Hepatocyte (in vitro differentiated cells): ENCODE results near the gene BIK. TPM values are rescaled to one million over a fixed set of nuclear protein-coding genes. Genes with fewer than 3 reads are reported as not detected.

Experiments
- DNase-seq: peaks from one replicate; pipeline ENCODE4 v3.0.0-alpha.2; 2016; ENCODE audit warnings: low spot score
- H2AFZ ChIP-seq: fragments of 200-600 bp; sonication (generic); 2 replicates; pipeline ENCODE4 v1.6.0; 2016; ENCODE audit warnings: antibody characterized with exemption, mild to moderate bottlenecking
- H3K27ac ChIP-seq: fragments of 200-600 bp; sonication (generic); 2 replicates; pipeline ENCODE4 v1.5.1; 2016; ENCODE audit warnings: mild to moderate bottlenecking
- H3K27me3 ChIP-seq: fragments of 200-600 bp; sonication (generic); 2 replicates; pipeline ENCODE4 v1.6.1; 2016
- H3K36me3 ChIP-seq: fragments of 200-600 bp; sonication (generic); replicated peaks from 2 replicates; pipeline ENCODE4 v1.5.1; 2016; ENCODE audit warnings: low read depth; ENCODE audit not compliant: insufficient read depth
- H3K4me1 ChIP-seq: fragments of 200-600 bp; sonication (generic); 2 replicates; pipeline ENCODE4 v1.5.1; 2016; ENCODE audit warnings: mild to moderate bottlenecking, moderate library complexity; ENCODE audit not compliant: insufficient read depth
- H3K4me2 ChIP-seq: fragments of 200-600 bp; sonication (generic); 2 replicates; pipeline ENCODE4 v1.6.0; 2016
- H3K4me3 ChIP-seq: fragments of 200-600 bp; sonication (generic); 2 replicates; pipeline ENCODE4 v1.5.1; 2016; ENCODE audit warnings: mild to moderate bottlenecking
- H3K79me2 ChIP-seq: fragments of 200-600 bp; sonication (generic); 2 replicates; pipeline ENCODE4 v1.6.0; 2017; ENCODE audit warnings: mild to moderate bottlenecking
- H3K9me2 ChIP-seq: fragments of 200-600 bp; sonication (generic); replicated peaks from 2 replicates; pipeline ENCODE4 v1.6.0; 2017; ENCODE audit warnings: mild to moderate bottlenecking; ENCODE audit not compliant: insufficient read depth
- H3K9me3 ChIP-seq: fragments of 200-600 bp; sonication (generic); 2 replicates; pipeline ENCODE4 v1.5.1; 2016; ENCODE audit warnings: low read depth, mild to moderate bottlenecking
- H4K20me1 ChIP-seq: fragments of 200-600 bp; sonication (generic); 2 replicates; pipeline ENCODE4 v1.6.0; 2016; ENCODE audit warnings: mild to moderate bottlenecking; ENCODE audit not compliant: insufficient read depth, poor library complexity, severe bottlenecking
- CTCF ChIP-seq: fragments of 200-600 bp; sonication (generic); IDR thresholded peaks from 2 replicates; pipeline ENCODE4 v1.5.1; 2016; ENCODE audit warnings: antibody characterized with exemption, mild to moderate bottlenecking; ENCODE audit not compliant: poor library complexity
- EZH2 ChIP-seq: fragments of 200-600 bp; sonication (generic); IDR thresholded peaks from 2 replicates; pipeline ENCODE4 v1.6.1; 2016; ENCODE audit warnings: antibody characterized with exemption, mild to moderate bottlenecking, borderline replicate concordance
- EZH2phosphoT487 ChIP-seq: fragments of 200-600 bp; sonication (generic); IDR thresholded peaks from one replicate; pipeline ENCODE4 v1.6.1; 2018; ENCODE audit warnings: antibody characterized with exemption, mild to moderate bottlenecking, low read depth, moderate library complexity; ENCODE audit not compliant: unreplicated experiment, severe bottlenecking
- WGBS: methylation state at CpG from one replicate; pipeline ENCODE4 v1.1.6; 2016; ENCODE audit warnings: low lambda C conversion rate; ENCODE audit errors: missing lambda C conversion rate; 5-methylcytosine and 5-hydroxymethylcytosine counted together
- polyA plus RNA-seq: library from polyadenylated mRNA; unstranded; fragments of >200 nt; fragmentation: Nextera tagmentation; extraction: Ambion mirVana; gene quantifications from 2 replicates; pipeline ENCODE4 v1.2.1, GENCODE V29; 2016
- total RNA-seq: library from RNA; depleted of rRNA; stranded (reverse); fragments of >200 nt; gene quantifications from 2 replicates; pipeline ENCODE4 v1.2.3, GENCODE V29; 2014

BIK gene
- total and polyA plus RNA-seq, 2 experiments from 2014 or later, result 10.6 to 15.5 TPM

- no peak overlapping the region for H3K4me3 ChIP-seq
- no peaks in the 10 kb centered on the region for H3K9me3 ChIP-seq
- no peak for TF ChIP-seq EZH2phosphoT487
- no peak for TF ChIP-seq CTCF
- no peak for TF ChIP-seq EZH2
- H3K4me2 ChIP-seq, result no peak overlapping the region
- H2AFZ ChIP-seq, result no peak overlapping the region
- no peaks in the 10 kb centered on the region for H3K9me2 ChIP-seq
- DNase-seq, result no peak
- no peaks in the 10 kb centered on the region for H3K79me2 ChIP-seq
- no peaks in the 10 kb centered on the region for H3K27me3 ChIP-seq
- H3K4me1 ChIP-seq, result no peaks in the 10 kb centered on the region
- no peaks in the 10 kb centered on the region for H3K36me3 ChIP-seq
- WGBS, result 91% methylated on average over 17 of the region's 18 CpGs
- no peak overlapping the region for H3K27ac ChIP-seq
- no peaks in the 10 kb centered on the region for H4K20me1 ChIP-seq
These were observed 52.8 kb downstream of the BIK start for GRCh38 chr22:43163241-43163795.

GRCh38 chr22:43164636-43165035, 54.1 kb downstream of the BIK start:
- Histone ChIP-seq H3K27me3 (no peaks in the 10 kb centered on the region), H4K20me1 (no peaks in the 10 kb centered on the region), H3K27ac (no peak overlapping the region), H3K4me1 (no peaks in the 10 kb centered on the region), H3K4me2 (no peak overlapping the region), H3K4me3 (no peak overlapping the region), H3K79me2 (no peaks in the 10 kb centered on the region), H2AFZ (no peak overlapping the region), H3K36me3 (no peaks in the 10 kb centered on the region), H3K9me2 (no peaks in the 10 kb centered on the region), H3K9me3 (no peaks in the 10 kb centered on the region)
- no peak for DNase-seq
- 53% methylated on average over 16 of the region's 16 CpGs for WGBS
- TF ChIP-seq EZH2, result no peak
- TF ChIP-seq CTCF, result no peak
- TF ChIP-seq EZH2phosphoT487, result no peak

- no peaks in the 10 kb centered on the region for H3K79me2 ChIP-seq
- no peak overlapping the region for H3K27ac ChIP-seq
- H3K9me2 ChIP-seq, result no peaks in the 10 kb centered on the region
- no peaks in the 10 kb centered on the region for H4K20me1 ChIP-seq
- H2AFZ ChIP-seq, result no peak overlapping the region
- no peaks in the 10 kb centered on the region for H3K4me1 ChIP-seq
- H3K9me3 ChIP-seq, result no peaks in the 10 kb centered on the region
- H3K27me3 ChIP-seq, result no peaks in the 10 kb centered on the region
- no peak for TF ChIP-seq EZH2phosphoT487
- TF ChIP-seq CTCF, result no peak
- TF ChIP-seq EZH2, result no peak
- 84% methylated on average over 23 of the region's 23 CpGs for WGBS
- no peaks in the 10 kb centered on the region for H3K36me3 ChIP-seq
- no peak for DNase-seq
- no peak overlapping the region for H3K4me2 ChIP-seq
- H3K4me3 ChIP-seq, result no peak overlapping the region
These were observed 55.8 kb downstream of the BIK start for GRCh38 chr22:43166132-43166930.
